ENCODE results near the gene VSTM4.

The VSTM4 gene

GRCh38 chr10:49080071-49080470 is 35.3 kb downstream of the VSTM4 start:
- Histone ChIP-seq H3K36me3 (ENCODE audit: control insufficient read depth in 2 of 2, insufficient read depth in 2 of 2, low read length in 2 of 2) (peaks cover 14 to 23% of the 10 kb centered on the region in 2 donors), H3K9ac (ENCODE audit: low read length in 2 of 2) (no peak overlapping the region), H3K27me3 (ENCODE audit: control insufficient read depth in 1 of 2, insufficient read depth in 2 of 2, low read length in 2 of 2) (no peaks in the 10 kb centered on the region), H3K9me3 (ENCODE audit: control insufficient read depth in 2 of 2, low read length in 2 of 2) (no peaks in the 10 kb centered on the region), H3K27ac (ENCODE audit: low read length) (peak overlapping the region; percentile 78), H3K4me1 (ENCODE audit: control insufficient read depth, insufficient read depth, low read length) (peaks cover 43% of the 10 kb centered on the region), H3K4me3 (ENCODE audit: low read length in 2 of 2) (no peak overlapping the region)

- H3K27ac ChIP-seq (ENCODE audit: low read length), result no peak overlapping the region
These were observed 35.8 kb downstream of the VSTM4 start for GRCh38 chr10:49079499-49079898.

GRCh38 chr10:49079072-49079471 is 36.2 kb downstream of the VSTM4 start:
- Histone ChIP-seq H3K4me3 (ENCODE audit: low read length in 2 of 2) (no peak overlapping the region), H3K27ac (ENCODE audit: low read length) (no peak overlapping the region), H3K36me3 (ENCODE audit: control insufficient read depth in 2 of 2, insufficient read depth in 2 of 2, low read length in 2 of 2) (peaks cover 18 to 21% of the 10 kb centered on the region in 2 donors), H3K9ac (ENCODE audit: low read length in 2 of 2) (no peak overlapping the region), H3K4me1 (ENCODE audit: control insufficient read depth, insufficient read depth, low read length) (peaks cover 43% of the 10 kb centered on the region), H3K27me3 (ENCODE audit: control insufficient read depth in 1 of 2, insufficient read depth in 2 of 2, low read length in 2 of 2) (no peaks in the 10 kb centered on the region), H3K9me3 (ENCODE audit: control insufficient read depth in 2 of 2, low read length in 2 of 2) (no peaks in the 10 kb centered on the region)

More at GRCh38 chr10:49079499-49079898, 35.8 kb downstream of the VSTM4 start:
- Histone ChIP-seq H3K9me3 (ENCODE audit: control insufficient read depth in 2 of 2, low read length in 2 of 2) (no peaks in the 10 kb centered on the region), H3K4me3 (ENCODE audit: low read length in 2 of 2) (no peak overlapping the region), H3K36me3 (ENCODE audit: control insufficient read depth in 2 of 2, insufficient read depth in 2 of 2, low read length in 2 of 2) (peaks cover 18 to 21% of the 10 kb centered on the region in 2 donors), H3K4me1 (ENCODE audit: control insufficient read depth, insufficient read depth, low read length) (peaks cover 43% of the 10 kb centered on the region), H3K27me3 (ENCODE audit: control insufficient read depth in 1 of 2, insufficient read depth in 2 of 2, low read length in 2 of 2) (no peaks in the 10 kb centered on the region), H3K9ac (ENCODE audit: low read length in 2 of 2) (no peak overlapping the region)

GRCh38 chr10:49078433-49078832 is 36.9 kb downstream of the VSTM4 start:
- Histone ChIP-seq H3K4me3 (ENCODE audit: low read length in 2 of 2) (no peak overlapping the region), H3K9me3 (ENCODE audit: control insufficient read depth in 2 of 2, low read length in 2 of 2) (no peaks in the 10 kb centered on the region), H3K36me3 (ENCODE audit: control insufficient read depth in 2 of 2, insufficient read depth in 2 of 2, low read length in 2 of 2) (peaks cover 18 to 21% of the 10 kb centered on the region in 2 donors), H3K4me1 (ENCODE audit: control insufficient read depth, insufficient read depth, low read length) (peaks cover 36% of the 10 kb centered on the region), H3K9ac (ENCODE audit: low read length in 2 of 2) (no peak overlapping the region), H3K27ac (ENCODE audit: low read length) (no peak overlapping the region), H3K27me3 (ENCODE audit: control insufficient read depth in 1 of 2, insufficient read depth in 2 of 2, low read length in 2 of 2) (no peaks in the 10 kb centered on the region)

- H3K4me1 ChIP-seq (ENCODE audit: control insufficient read depth, insufficient read depth, low read length), result peaks cover 23% of the 10 kb centered on the region
- H3K9ac ChIP-seq (ENCODE audit: low read length in 2 of 2), result no peak overlapping the region
- no peak overlapping the region for H3K27ac ChIP-seq (ENCODE audit: low read length)
- H3K9me3 ChIP-seq (ENCODE audit: control insufficient read depth in 2 of 2, low read length in 2 of 2), result no peaks in the 10 kb centered on the region
- H3K27me3 ChIP-seq (ENCODE audit: control insufficient read depth in 1 of 2, insufficient read depth in 2 of 2, low read length in 2 of 2), result no peaks in the 10 kb centered on the region
- no peak overlapping the region for H3K4me3 ChIP-seq (ENCODE audit: low read length in 2 of 2)
- H3K36me3 ChIP-seq (ENCODE audit: control insufficient read depth in 2 of 2, insufficient read depth in 2 of 2, low read length in 2 of 2), result peaks cover 18 to 32% of the 10 kb centered on the region in 2 donors
These were observed 38.4 kb downstream of the VSTM4 start for GRCh38 chr10:49076741-49077521.

- Histone ChIP-seq H3K9ac (ENCODE audit: low read length in 2 of 2) (no peak overlapping the region), H3K27me3 (ENCODE audit: control insufficient read depth in 1 of 2, insufficient read depth in 2 of 2, low read length in 2 of 2) (no peaks in the 10 kb centered on the region), H3K4me3 (ENCODE audit: low read length in 2 of 2) (no peak overlapping the region), H3K9me3 (ENCODE audit: control insufficient read depth in 2 of 2, low read length in 2 of 2) (no peaks in the 10 kb centered on the region), H3K27ac (ENCODE audit: low read length) (no peak overlapping the region), H3K36me3 (ENCODE audit: control insufficient read depth in 2 of 2, insufficient read depth in 2 of 2, low read length in 2 of 2) (peaks cover 18 to 32% of the 10 kb centered on the region in 2 donors), H3K4me1 (ENCODE audit: control insufficient read depth, insufficient read depth, low read length) (peaks cover 21% of the 10 kb centered on the region)
These were observed 39.0 kb downstream of the VSTM4 start for GRCh38 chr10:49076319-49076718.

- H3K9ac ChIP-seq (ENCODE audit: low read length in 2 of 2), result no peak overlapping the region
- H3K4me1 ChIP-seq (ENCODE audit: control insufficient read depth, insufficient read depth, low read length), result peaks cover 21% of the 10 kb centered on the region
- peaks cover 18 to 32% of the 10 kb centered on the region in 2 donors for H3K36me3 ChIP-seq (ENCODE audit: control insufficient read depth in 2 of 2, insufficient read depth in 2 of 2, low read length in 2 of 2)
These were observed 39.6 kb downstream of the VSTM4 start for GRCh38 chr10:49075743-49076142.

GRCh38 chr10:49074836-49075682 is 40.3 kb downstream of the VSTM4 start:
- no peak overlapping the region for H3K4me3 ChIP-seq (ENCODE audit: low read length in 2 of 2)
- H3K36me3 ChIP-seq (ENCODE audit: control insufficient read depth in 2 of 2, insufficient read depth in 2 of 2, low read length in 2 of 2), result peaks cover 18 to 32% of the 10 kb centered on the region in 2 donors
- no peak overlapping the region for H3K27ac ChIP-seq (ENCODE audit: low read length)
- no peaks in the 10 kb centered on the region for H3K9me3 ChIP-seq (ENCODE audit: control insufficient read depth in 2 of 2, low read length in 2 of 2)
- H3K27me3 ChIP-seq (ENCODE audit: control insufficient read depth in 1 of 2, insufficient read depth in 2 of 2, low read length in 2 of 2), result no peaks in the 10 kb centered on the region
- peaks cover 17% of the 10 kb centered on the region for H3K4me1 ChIP-seq (ENCODE audit: control insufficient read depth, insufficient read depth, low read length)
- no peak overlapping the region for H3K9ac ChIP-seq (ENCODE audit: low read length in 2 of 2)

More at GRCh38 chr10:49075743-49076142, 39.6 kb downstream of the VSTM4 start:
- no peaks in the 10 kb centered on the region for H3K27me3 ChIP-seq (ENCODE audit: control insufficient read depth in 1 of 2, insufficient read depth in 2 of 2, low read length in 2 of 2)
- H3K4me3 ChIP-seq (ENCODE audit: low read length in 2 of 2), result no peak overlapping the region
- no peaks in the 10 kb centered on the region for H3K9me3 ChIP-seq (ENCODE audit: control insufficient read depth in 2 of 2, low read length in 2 of 2)
- no peak overlapping the region for H3K27ac ChIP-seq (ENCODE audit: low read length)

- H3K4me3 ChIP-seq (ENCODE audit: low read length in 2 of 2), result no peak overlapping the region
- H3K9me3 ChIP-seq (ENCODE audit: control insufficient read depth in 2 of 2, low read length in 2 of 2), result no peaks in the 10 kb centered on the region
- no peak overlapping the region for H3K9ac ChIP-seq (ENCODE audit: low read length in 2 of 2)
- peaks cover 18 to 35% of the 10 kb centered on the region in 2 donors for H3K36me3 ChIP-seq (ENCODE audit: control insufficient read depth in 2 of 2, insufficient read depth in 2 of 2, low read length in 2 of 2)
- no peaks in the 10 kb centered on the region for H3K27me3 ChIP-seq (ENCODE audit: control insufficient read depth in 1 of 2, insufficient read depth in 2 of 2, low read length in 2 of 2)
- no peak overlapping the region for H3K27ac ChIP-seq (ENCODE audit: low read length)
- H3K4me1 ChIP-seq (ENCODE audit: control insufficient read depth, insufficient read depth, low read length), result peaks cover 18% of the 10 kb centered on the region
These were observed 43.0 kb downstream of the VSTM4 start for GRCh38 chr10:49072166-49072885.

GRCh38 chr10:49071160-49071761 is 44.1 kb downstream of the VSTM4 start:
- H3K4me1 ChIP-seq (ENCODE audit: control insufficient read depth, insufficient read depth, low read length), result peaks cover 15% of the 10 kb centered on the region
- H3K36me3 ChIP-seq (ENCODE audit: control insufficient read depth in 2 of 2, insufficient read depth in 2 of 2, low read length in 2 of 2), result peaks cover 14 to 27% of the 10 kb centered on the region in 2 donors
- H3K9me3 ChIP-seq (ENCODE audit: control insufficient read depth in 2 of 2, low read length in 2 of 2), result no peaks in the 10 kb centered on the region
- peak overlapping the region in 1 of 2 donors; percentile 3 for H3K4me3 ChIP-seq (ENCODE audit: low read length in 2 of 2)
- peak overlapping the region; percentile 67 for H3K27ac ChIP-seq (ENCODE audit: low read length)
- H3K9ac ChIP-seq (ENCODE audit: low read length in 2 of 2), result no peak overlapping the region
- H3K27me3 ChIP-seq (ENCODE audit: control insufficient read depth in 1 of 2, insufficient read depth in 2 of 2, low read length in 2 of 2), result no peaks in the 10 kb centered on the region

Data from stomach smooth muscle (tissue), 2 donors.